ENCODE measurements around the gene DOLK. TPM values are rescaled to one million over a fixed set of nuclear protein-coding genes. Genes with fewer than 3 reads are reported as not detected.

The DOLK gene
- total RNA-seq, 6 experiments from 2014 or later: 27.8 to 34.4 (median 31.6) TPM

DNA sequence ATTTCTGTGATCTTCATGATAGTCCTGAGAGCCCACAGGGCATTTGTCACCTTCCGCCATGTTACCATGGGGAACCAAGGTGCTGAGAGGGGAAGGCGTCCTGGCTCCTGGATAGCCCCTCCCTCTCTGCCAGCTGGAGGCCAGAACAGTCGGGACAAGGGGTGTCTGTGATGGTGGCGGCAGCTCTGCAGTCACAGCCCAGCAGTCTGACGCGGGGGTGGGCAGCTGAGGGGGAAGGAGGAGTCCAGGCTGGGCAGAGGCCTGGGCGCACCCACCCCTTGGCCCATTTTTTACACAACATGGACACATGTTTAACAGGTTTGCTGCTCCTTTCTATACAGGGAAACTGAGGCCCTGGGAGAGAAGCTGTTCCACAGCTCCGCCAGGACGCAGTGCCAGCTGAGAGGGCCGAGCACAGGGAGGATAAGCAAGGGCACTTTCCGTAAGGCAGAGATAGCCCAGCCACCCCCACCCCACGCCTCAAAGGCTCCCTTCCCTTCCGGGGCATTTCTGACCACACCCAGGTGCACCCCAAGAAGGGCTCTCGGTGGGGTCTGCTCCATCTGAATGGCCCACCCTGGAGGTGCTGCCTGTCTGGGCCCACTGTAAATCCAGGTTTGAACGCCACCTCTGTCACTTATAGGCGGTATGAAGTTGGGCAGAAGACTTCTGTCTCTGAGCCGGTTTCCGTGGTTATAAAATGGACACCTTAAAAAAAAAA lies 48.4 kb downstream of the DOLK start:
- Mint-ChIP-seq H3K27ac (peak overlapping the region; percentile 23; the same call in 1 of the 2 replicates), H3K27me3 (ENCODE audit: insufficient read depth) (peaks cover 3% of the 10 kb centered on the region; the same call in 1 of the 2 replicates), H3K9me3 (no peaks in the 10 kb centered on the region), H3K36me3 (ENCODE audit: low read depth) (peaks cover 14% of the 10 kb centered on the region; the same call in 1 of the 2 replicates), H3K4me1 (ENCODE audit: low read depth) (peaks cover 27% of the 10 kb centered on the region), H3K4me3 (no peak overlapping the region)
- DNase-seq: no peak
- no peak for TF ChIP-seq CTCF (IDR thresholded peaks at IDR 0.05)

DNA sequence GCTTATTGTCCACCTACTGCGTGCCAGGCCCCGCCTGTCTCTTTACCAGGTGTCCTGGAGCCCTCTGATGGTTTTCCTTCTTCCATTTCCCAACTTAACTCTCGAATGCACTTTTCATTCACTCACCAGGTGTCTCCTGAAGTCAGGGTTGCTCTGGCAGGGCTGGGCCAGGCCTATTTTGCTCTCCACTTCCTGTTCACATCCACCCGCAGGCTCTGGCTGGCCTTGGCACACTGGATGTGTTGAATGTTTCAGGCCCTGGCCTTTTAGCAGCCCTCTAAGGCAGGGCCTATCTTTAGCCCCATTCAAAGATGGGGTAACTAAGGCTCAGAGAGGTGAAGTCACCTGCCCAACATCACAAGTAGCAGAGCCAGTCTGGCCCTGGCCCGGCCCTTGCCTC lies 49.0 kb downstream of the DOLK start:
- DNase-seq: no peak
- no peaks in the 10 kb centered on the region for H3K9me3 Mint-ChIP-seq
- peaks cover 14% of the 10 kb centered on the region; the same call in 1 of the 2 replicates for H3K36me3 Mint-ChIP-seq (ENCODE audit: low read depth)
- no peak overlapping the region for H3K4me3 Mint-ChIP-seq
- TF ChIP-seq CTCF (IDR thresholded peaks at IDR 0.05): no peak
- peaks cover 23% of the 10 kb centered on the region for H3K4me1 Mint-ChIP-seq (ENCODE audit: low read depth)
- H3K27me3 Mint-ChIP-seq (ENCODE audit: insufficient read depth): peaks cover under 1% of the 10 kb centered on the region; the same call in 1 of the 2 replicates
- no peak overlapping the region; the same call in 1 of the 2 replicates for H3K27ac Mint-ChIP-seq

DNA sequence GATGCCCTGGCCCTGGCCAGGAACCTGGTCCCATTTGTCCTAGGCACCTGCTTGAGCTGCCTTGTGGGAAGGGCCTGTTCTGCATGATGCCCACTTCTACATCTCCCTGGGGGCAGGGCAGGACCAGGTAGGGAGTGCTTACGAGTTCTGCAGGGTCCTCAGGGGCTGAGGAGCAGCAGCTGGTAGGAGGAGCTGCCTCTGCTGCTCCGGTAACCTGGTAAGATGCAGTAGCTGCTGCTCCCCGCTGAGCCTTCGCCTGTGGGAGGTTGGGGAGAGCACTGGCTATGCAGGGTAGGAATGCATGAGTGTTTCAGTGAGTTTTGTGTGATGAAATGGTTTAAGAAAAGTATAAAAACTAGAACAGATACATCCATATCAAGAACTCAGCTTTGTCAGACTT lies 51.8 kb downstream of the DOLK start:
- H3K27me3 Mint-ChIP-seq (ENCODE audit: insufficient read depth): no peaks in the 10 kb centered on the region; the same call in 1 of the 2 replicates
- H3K4me1 Mint-ChIP-seq (ENCODE audit: low read depth): peaks cover 35% of the 10 kb centered on the region
- DNase-seq: no peak

More for the DNA sequence above, 51.8 kb downstream of the DOLK start:
- H3K36me3 Mint-ChIP-seq (ENCODE audit: low read depth): peaks cover 14% of the 10 kb centered on the region; the same call in 1 of the 2 replicates
- no peak for TF ChIP-seq CTCF (IDR thresholded peaks at IDR 0.05)
- H3K4me3 Mint-ChIP-seq: no peak overlapping the region
- no peaks in the 10 kb centered on the region for H3K9me3 Mint-ChIP-seq
- H3K27ac Mint-ChIP-seq: 0 out of 2 replicates have a peak overlapping the region, but pooled peaks have one; percentile 7

Other genes with a start within 250 kb of the DOLK start
- 1 to 10 TPM; 1.9 to 5.6 (median 3.5) TPM for gene PKN3, start 245.1 kb downstream of the DOLK start, total RNA-seq (2021; fragmentation: NEBNext Ultra II Directional; extraction: Animal tissue kit (Norgen Biotek cat#: 25700))
- 10 to 100 TPM; 48.1 to 54.6 (median 53.1) TPM for gene ZDHHC12, start 223.5 kb downstream of the DOLK start, total RNA-seq (2021; fragmentation: NEBNext Ultra II Directional; extraction: Animal tissue kit (Norgen Biotek cat#: 25700))
- 10 to 100 TPM; 32.5 to 47.6 (median 37.8) TPM for gene ZER1, start 175.7 kb downstream of the DOLK start, total RNA-seq (2021; fragmentation: NEBNext Ultra II Directional; extraction: Animal tissue kit (Norgen Biotek cat#: 25700))
- 10 to 100 TPM; 28.0 to 34.7 (median 30.3) TPM for gene TBC1D13, start 160.3 kb downstream of the DOLK start, total RNA-seq (2021; fragmentation: NEBNext Ultra II Directional; extraction: Animal tissue kit (Norgen Biotek cat#: 25700))
- gene ENDOG, start 129.1 kb downstream of the DOLK start, total RNA-seq (2021; fragmentation: NEBNext Ultra II Directional; extraction: Animal tissue kit (Norgen Biotek cat#: 25700)): 10 to 100 TPM; 16.0 to 23.7 (median 17.0) TPM
- 10 to 100 TPM; 33.2 to 46.8 (median 38.2) TPM for gene SPOUT1, start 117.8 kb downstream of the DOLK start, total RNA-seq (2021; fragmentation: NEBNext Ultra II Directional; extraction: Animal tissue kit (Norgen Biotek cat#: 25700))
- 1 to 10 TPM; 6.7 to 9.0 (median 8.3) TPM for gene KYAT1, start 65.7 kb downstream of the DOLK start, total RNA-seq (2021; fragmentation: NEBNext Ultra II Directional; extraction: Animal tissue kit (Norgen Biotek cat#: 25700))
- 10 to 100 TPM; 37.8 to 51.9 (median 39.6) TPM for gene LRRC8A, start 65.5 kb downstream of the DOLK start, total RNA-seq (2021; fragmentation: NEBNext Ultra II Directional; extraction: Animal tissue kit (Norgen Biotek cat#: 25700))
- 10 to 100 TPM in 3 of 6 experiments, 1 to 10 TPM in 3; 6.8 to 13.9 (median 10.0) TPM for gene PHYHD1, start 26.6 kb downstream of the DOLK start, total RNA-seq (2021; fragmentation: NEBNext Ultra II Directional; extraction: Animal tissue kit (Norgen Biotek cat#: 25700))
- gene NUP188, start 96 bp upstream of the DOLK start, total RNA-seq (2021; fragmentation: NEBNext Ultra II Directional; extraction: Animal tissue kit (Norgen Biotek cat#: 25700)): 10 to 100 TPM; 42.1 to 58.2 (median 54.2) TPM
- gene SH3GLB2, start 80.7 kb upstream of the DOLK start, total RNA-seq (2021; fragmentation: NEBNext Ultra II Directional; extraction: Animal tissue kit (Norgen Biotek cat#: 25700)): 10 to 100 TPM; 38.1 to 56.1 (median 42.7) TPM
- gene MIGA2, start 89.0 kb upstream of the DOLK start, total RNA-seq (2021; fragmentation: NEBNext Ultra II Directional; extraction: Animal tissue kit (Norgen Biotek cat#: 25700)): 10 to 100 TPM; 20.2 to 30.2 (median 22.2) TPM
- gene DOLPP1, start 133.5 kb upstream of the DOLK start, total RNA-seq (2021; fragmentation: NEBNext Ultra II Directional; extraction: Animal tissue kit (Norgen Biotek cat#: 25700)): 10 to 100 TPM; 13.9 to 20.8 (median 15.6) TPM
- 10 to 100 TPM; 35.5 to 50.2 (median 42.6) TPM for gene CRAT, start 163.2 kb upstream of the DOLK start, total RNA-seq (2021; fragmentation: NEBNext Ultra II Directional; extraction: Animal tissue kit (Norgen Biotek cat#: 25700))
- gene PTPA, start 163.8 kb upstream of the DOLK start, total RNA-seq (2021; fragmentation: NEBNext Ultra II Directional; extraction: Animal tissue kit (Norgen Biotek cat#: 25700)): 100 to 1,000 TPM; 153 to 170 (median 162) TPM
- 10 to 100 TPM; 28.5 to 45.1 (median 42.2) TPM for gene IER5L, start 230.7 kb upstream of the DOLK start, total RNA-seq (2021; fragmentation: NEBNext Ultra II Directional; extraction: Animal tissue kit (Norgen Biotek cat#: 25700))